HUES64 (cell line): ENCODE measurements around the gene QRSL1.

ENCODE experiments used
- H3K27ac ChIP-seq: 2 replicates; pipeline ENCODE4 v1.7.0; 2013; ENCODE audit warnings: low read depth, low read length, inconsistent platforms
- H3K27me3 ChIP-seq: 2 replicates; pipeline ENCODE4 v1.6.1; 2013; ENCODE audit warnings: mild to moderate bottlenecking, low read length; ENCODE audit not compliant: insufficient read depth
- H3K36me3 ChIP-seq: 2 replicates; pipeline ENCODE4 v1.6.1; 2013; ENCODE audit warnings: mild to moderate bottlenecking, low read length; ENCODE audit not compliant: insufficient read depth
- H3K4me1 ChIP-seq: 2 replicates; pipeline ENCODE4 v1.6.1; 2013; ENCODE audit warnings: mild to moderate bottlenecking, low read length, moderate library complexity; ENCODE audit not compliant: insufficient read depth
- H3K4me3 ChIP-seq: 2 replicates; pipeline ENCODE4 v1.5.1; 2013; ENCODE audit warnings: mild to moderate bottlenecking, low read length, moderate library complexity
- H3K9ac ChIP-seq: 2 replicates; pipeline ENCODE4 v1.6.1; 2013; ENCODE audit warnings: mild to moderate bottlenecking, low read depth, low read length
- H3K9me3 ChIP-seq: 2 replicates; pipeline ENCODE4 v1.6.1; 2013; ENCODE audit warnings: low read depth, low read length; ENCODE audit not compliant: insufficient read depth
- WGBS: fragments of 150-250, 120-280 bp; methylation state at CpG from one replicate; pipeline ENCODE4 v1.1.7; 2013; ENCODE audit warnings: missing lambda C conversion rate; 5-methylcytosine and 5-hydroxymethylcytosine counted together

The QRSL1 gene

GRCh38 chr6:106704327-106704726 lies 74.9 kb downstream of the QRSL1 start:
- WGBS: 93% methylated on average over 4 of the region's 4 CpGs

GRCh38 chr6:106705156-106705555 lies 75.8 kb downstream of the QRSL1 start:
- Histone ChIP-seq H3K36me3 (no peaks in the 10 kb centered on the region), H3K9me3 (peaks cover 17% of the 10 kb centered on the region), H3K9ac (no peak overlapping the region), H3K4me3 (no peak overlapping the region), H3K4me1 (peaks cover 9% of the 10 kb centered on the region; the same call in 1 of the 2 replicates), H3K27ac (no peak overlapping the region), H3K27me3 (no peaks in the 10 kb centered on the region)
- 91% methylated on average over 6 of the region's 6 CpGs for WGBS

More at GRCh38 chr6:106704327-106704726, 74.9 kb downstream of the QRSL1 start:
- H3K4me1 ChIP-seq: peaks cover 9% of the 10 kb centered on the region; the same call in 1 of the 2 replicates
- no peak overlapping the region for H3K27ac ChIP-seq
- no peaks in the 10 kb centered on the region for H3K36me3 ChIP-seq
- H3K4me3 ChIP-seq: no peak overlapping the region
- no peaks in the 10 kb centered on the region for H3K27me3 ChIP-seq
- H3K9ac ChIP-seq: no peak overlapping the region
- H3K9me3 ChIP-seq: peaks cover 17% of the 10 kb centered on the region

GRCh38 chr6:106710580-106710979 lies 81.2 kb downstream of the QRSL1 start:
- 89% methylated on average over 1 of the region's 1 CpG for WGBS
- Histone ChIP-seq H3K9me3 (peaks cover 7% of the 10 kb centered on the region; the same call in 1 of the 2 replicates), H3K9ac (no peak overlapping the region), H3K36me3 (no peaks in the 10 kb centered on the region), H3K4me1 (no peaks in the 10 kb centered on the region), H3K27me3 (no peaks in the 10 kb centered on the region), H3K4me3 (no peak overlapping the region), H3K27ac (no peak overlapping the region)

GRCh38 chr6:106714281-106714680 lies 84.9 kb downstream of the QRSL1 start:
- Histone ChIP-seq H3K36me3 (no peaks in the 10 kb centered on the region), H3K9me3 (no peaks in the 10 kb centered on the region), H3K27me3 (no peaks in the 10 kb centered on the region), H3K9ac (no peak overlapping the region), H3K27ac (no peak overlapping the region), H3K4me3 (no peak overlapping the region), H3K4me1 (peaks cover 5% of the 10 kb centered on the region; the same call in 1 of the 2 replicates)
- WGBS: 98% methylated on average over 2 of the region's 2 CpGs

GRCh38 chr6:106715922-106716321 lies 86.5 kb downstream of the QRSL1 start:
- no peaks in the 10 kb centered on the region for H3K36me3 ChIP-seq
- peaks cover 5% of the 10 kb centered on the region; the same call in 1 of the 2 replicates for H3K4me1 ChIP-seq
- H3K27ac ChIP-seq: no peak overlapping the region
- no peak overlapping the region for H3K9ac ChIP-seq
- 86% methylated on average over 5 of the region's 5 CpGs for WGBS
- H3K9me3 ChIP-seq: no peaks in the 10 kb centered on the region
- H3K27me3 ChIP-seq: no peaks in the 10 kb centered on the region
- no peak overlapping the region for H3K4me3 ChIP-seq

GRCh38 chr6:106716966-106717365 lies 87.6 kb downstream of the QRSL1 start:
- H3K36me3 ChIP-seq: no peaks in the 10 kb centered on the region
- no peak overlapping the region for H3K27ac ChIP-seq
- no peak overlapping the region for H3K4me3 ChIP-seq
- 87% methylated on average over 2 of the region's 2 CpGs for WGBS
- no peaks in the 10 kb centered on the region for H3K27me3 ChIP-seq
- H3K9ac ChIP-seq: no peak overlapping the region
- no peaks in the 10 kb centered on the region for H3K9me3 ChIP-seq
- peaks cover 7% of the 10 kb centered on the region for H3K4me1 ChIP-seq
